GM19438 (cell line): ENCODE results near the gene MC5R.

Experiments used
- ATAC-seq: cut with Tn5 transposase; IDR thresholded peaks from one replicate; pipeline ENCODE4 v1.9.1; 2021; ENCODE audit warnings: low read depth; ENCODE audit not compliant: unreplicated experiment

MC5R gene

GRCh38 chr18:13823707-13824395 lies at the start of gene MC5R:
Gene MC5R (plus strand): TSS chr18:13824149. CDS start chr18:13825766, 1,617 bp downstream.
- ATAC-seq: peak; percentile 89

- ATAC-seq: no peak
These were observed 48.9 kb upstream of the MC5R start for GRCh38 chr18:13775058-13775457.

- ATAC-seq: no peak
These were observed 32.8 kb upstream of the MC5R start for GRCh38 chr18:13791181-13791580.

GRCh38 chr18:13793819-13794218 lies 30.1 kb upstream of the MC5R start:
- no peak for ATAC-seq

GRCh38 chr18:13796515-13796914 lies 27.4 kb upstream of the MC5R start:
- no peak for ATAC-seq

- ATAC-seq: no peak
These were observed 26.8 kb upstream of the MC5R start for GRCh38 chr18:13797157-13797611.

- no peak for ATAC-seq
These were observed 24.6 kb upstream of the MC5R start for GRCh38 chr18:13799396-13799795.

- no peak for ATAC-seq
These were observed 23.3 kb upstream of the MC5R start for GRCh38 chr18:13800505-13801259.

- ATAC-seq: no peak
These were observed 22.7 kb upstream of the MC5R start for GRCh38 chr18:13801260-13801601.

GRCh38 chr18:13804305-13804704 lies 19.6 kb upstream of the MC5R start:
- no peak for ATAC-seq

- ATAC-seq: no peak
These were observed 15.5 kb upstream of the MC5R start for GRCh38 chr18:13808294-13809042.

GRCh38 chr18:13809043-13809430 lies 14.9 kb upstream of the MC5R start:
- ATAC-seq: no peak

GRCh38 chr18:13809531-13810255 lies 14.3 kb upstream of the MC5R start:
- ATAC-seq: no peak

- no peak for ATAC-seq
These were observed 12.9 kb upstream of the MC5R start for GRCh38 chr18:13810950-13811485.

- ATAC-seq: no peak
These were observed 12.0 kb upstream of the MC5R start for GRCh38 chr18:13811993-13812392.

- no peak for ATAC-seq
These were observed 10.6 kb upstream of the MC5R start for GRCh38 chr18:13813271-13813849.

- ATAC-seq: no peak
These were observed 2.3 kb downstream of the MC5R start for GRCh38 chr18:13826209-13826608.

- ATAC-seq: no peak
These were observed 8.0 kb downstream of the MC5R start for GRCh38 chr18:13831864-13832508.

GRCh38 chr18:13834496-13835015 lies 10.6 kb downstream of the MC5R start:
- no peak for ATAC-seq
